Measurements from ENCODE around the gene RCCD1. TPM values are rescaled to one million over a fixed set of nuclear protein-coding genes. Genes with fewer than 3 reads are reported as not detected.

RCCD1 gene
- total RNA-seq, 2 donors from 2014 or later = 19.8 to 20.9 TPM

- Mint-ChIP-seq H3K36me3 (ENCODE audit: low read depth) (peaks cover 53% of the 10 kb centered on the region), H3K27me3 (ENCODE audit: insufficient read depth) (no peaks in the 10 kb centered on the region), H3K9me3 (no peaks in the 10 kb centered on the region), H3K27ac (no peak overlapping the region), H3K4me3 (no peak overlapping the region), H3K4me1 (peaks cover 5% of the 10 kb centered on the region)
- WGBS, 2 experiments (ENCODE audit: insufficient coverage in 1 of 2, insufficient read length in 1 of 2) = 93 to 100% methylated on average over 4 of the region's 4 CpGs
- Histone ChIP-seq H3K4me1 (ENCODE audit: control insufficient read depth, insufficient read depth, low read length) (no peaks in the 10 kb centered on the region), H3K9me3 (ENCODE audit: control insufficient read depth, low read length) (no peaks in the 10 kb centered on the region), H3K4me3 (ENCODE audit: low read length) (no peak overlapping the region), H3K27ac (ENCODE audit: low read depth, low read length) (no peak overlapping the region), H3K9ac (ENCODE audit: extremely low read depth, low read length, poor library complexity, severe bottlenecking) (no peak overlapping the region), H3K36me3 (ENCODE audit: control insufficient read depth, insufficient read depth, low read length) (peaks cover 58% of the 10 kb centered on the region), H3K27me3 (ENCODE audit: control insufficient read depth, insufficient read depth, low read length, poor library complexity, severe bottlenecking) (no peaks in the 10 kb centered on the region)
- TF ChIP-seq, protein P1, sequence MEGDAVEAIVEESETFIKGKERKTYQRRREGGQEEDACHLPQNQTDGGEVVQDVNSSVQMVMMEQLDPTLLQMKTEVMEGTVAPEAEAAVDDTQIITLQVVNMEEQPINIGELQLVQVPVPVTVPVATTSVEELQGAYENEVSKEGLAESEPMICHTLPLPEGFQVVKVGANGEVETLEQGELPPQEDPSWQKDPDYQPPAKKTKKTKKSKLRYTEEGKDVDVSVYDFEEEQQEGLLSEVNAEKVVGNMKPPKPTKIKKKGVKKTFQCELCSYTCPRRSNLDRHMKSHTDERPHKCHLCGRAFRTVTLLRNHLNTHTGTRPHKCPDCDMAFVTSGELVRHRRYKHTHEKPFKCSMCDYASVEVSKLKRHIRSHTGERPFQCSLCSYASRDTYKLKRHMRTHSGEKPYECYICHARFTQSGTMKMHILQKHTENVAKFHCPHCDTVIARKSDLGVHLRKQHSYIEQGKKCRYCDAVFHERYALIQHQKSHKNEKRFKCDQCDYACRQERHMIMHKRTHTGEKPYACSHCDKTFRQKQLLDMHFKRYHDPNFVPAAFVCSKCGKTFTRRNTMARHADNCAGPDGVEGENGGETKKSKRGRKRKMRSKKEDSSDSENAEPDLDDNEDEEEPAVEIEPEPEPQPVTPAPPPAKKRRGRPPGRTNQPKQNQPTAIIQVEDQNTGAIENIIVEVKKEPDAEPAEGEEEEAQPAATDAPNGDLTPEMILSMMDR (conservative IDR thresholded peaks at IDR 0.05) = no peak
- no peak for DNase-seq
Observed at GRCh38 chr15:90962021-90962420, 7.3 kb downstream of the RCCD1 start.

DNA sequence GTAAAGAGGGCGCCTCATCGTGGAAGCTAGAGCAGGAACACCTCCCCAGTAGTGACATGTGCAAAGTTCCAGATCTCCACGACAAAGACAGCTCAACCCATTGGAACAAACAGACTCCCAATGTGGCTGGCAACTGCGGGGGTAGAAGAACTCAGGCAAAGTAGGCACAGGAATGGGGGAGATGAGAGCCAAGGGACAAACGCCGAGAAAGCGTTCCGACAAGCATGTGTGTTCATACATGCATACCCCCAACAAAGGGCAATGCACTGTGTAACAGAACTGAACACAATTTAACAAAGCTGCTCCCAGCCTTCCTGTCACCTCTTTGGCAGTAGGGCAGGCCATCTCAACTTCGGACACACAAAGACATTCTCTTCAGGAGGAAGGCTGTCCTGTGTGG lies 11.6 kb downstream of the RCCD1 start:
- H3K9ac ChIP-seq (ENCODE audit: extremely low read depth, low read length, poor library complexity, severe bottlenecking) = no peak overlapping the region
- Mint-ChIP-seq H3K27ac (no peak overlapping the region), H3K4me1 (no peaks in the 10 kb centered on the region)

GRCh38 chr15:90967206-90967605 lies 12.5 kb downstream of the RCCD1 start:
- Histone ChIP-seq H3K4me3 (ENCODE audit: low read length) (no peak overlapping the region), H3K27me3 (ENCODE audit: control insufficient read depth, insufficient read depth, low read length, poor library complexity, severe bottlenecking) (no peaks in the 10 kb centered on the region), H3K4me1 (ENCODE audit: control insufficient read depth, insufficient read depth, low read length) (no peaks in the 10 kb centered on the region), H3K9me3 (ENCODE audit: control insufficient read depth, low read length) (no peaks in the 10 kb centered on the region), H3K36me3 (ENCODE audit: control insufficient read depth, insufficient read depth, low read length) (peaks cover 79% of the 10 kb centered on the region), H3K9ac (ENCODE audit: extremely low read depth, low read length, poor library complexity, severe bottlenecking) (no peak overlapping the region), H3K27ac (ENCODE audit: low read depth, low read length) (no peak overlapping the region)
- H3K36me3 Mint-ChIP-seq (ENCODE audit: low read depth) = peaks cover 69% of the 10 kb centered on the region
- no peaks in the 10 kb centered on the region for H3K27me3 Mint-ChIP-seq (ENCODE audit: insufficient read depth)
- H3K9me3 Mint-ChIP-seq = no peaks in the 10 kb centered on the region
- no peaks in the 10 kb centered on the region for H3K4me1 Mint-ChIP-seq
- DNase-seq = no peak
- TF ChIP-seq, protein P1 (conservative IDR thresholded peaks at IDR 0.05) = no peak
- H3K4me3 Mint-ChIP-seq = no peak overlapping the region
- 95 to 97% methylated on average over 4 to 5 of the region's 5 CpGs for WGBS, 2 experiments (ENCODE audit: insufficient coverage in 1 of 2, insufficient read length in 1 of 2)
- peak overlapping the region; percentile 39 for H3K27ac Mint-ChIP-seq

More for the DNA sequence above, 11.6 kb downstream of the RCCD1 start:
- peaks cover 78% of the 10 kb centered on the region for H3K36me3 Mint-ChIP-seq (ENCODE audit: low read depth)
- 97 to 98% methylated on average over 6 to 9 of the region's 9 CpGs for WGBS, 2 experiments (ENCODE audit: insufficient coverage in 1 of 2, insufficient read length in 1 of 2)
- Histone ChIP-seq H3K4me1 (ENCODE audit: control insufficient read depth, insufficient read depth, low read length) (no peaks in the 10 kb centered on the region), H3K36me3 (ENCODE audit: control insufficient read depth, insufficient read depth, low read length) (peaks cover 88% of the 10 kb centered on the region), H3K9me3 (ENCODE audit: control insufficient read depth, low read length) (no peaks in the 10 kb centered on the region), H3K27me3 (ENCODE audit: control insufficient read depth, insufficient read depth, low read length, poor library complexity, severe bottlenecking) (no peaks in the 10 kb centered on the region), H3K4me3 (ENCODE audit: low read length) (no peak overlapping the region), H3K27ac (ENCODE audit: low read depth, low read length) (no peak overlapping the region)
- H3K9me3 Mint-ChIP-seq = no peaks in the 10 kb centered on the region
- H3K4me3 Mint-ChIP-seq = no peak overlapping the region
- no peak for DNase-seq
- TF ChIP-seq, protein P1 (conservative IDR thresholded peaks at IDR 0.05) = no peak
- H3K27me3 Mint-ChIP-seq (ENCODE audit: insufficient read depth) = no peaks in the 10 kb centered on the region
